ENCODE data around the gene VKORC1L1.
"Not testable (repeated sequence)": the region's sequence is repeated elsewhere in the genome, so short reads cannot be mapped to it uniquely, and the experiment has no call there.

VKORC1L1 gene

DNA sequence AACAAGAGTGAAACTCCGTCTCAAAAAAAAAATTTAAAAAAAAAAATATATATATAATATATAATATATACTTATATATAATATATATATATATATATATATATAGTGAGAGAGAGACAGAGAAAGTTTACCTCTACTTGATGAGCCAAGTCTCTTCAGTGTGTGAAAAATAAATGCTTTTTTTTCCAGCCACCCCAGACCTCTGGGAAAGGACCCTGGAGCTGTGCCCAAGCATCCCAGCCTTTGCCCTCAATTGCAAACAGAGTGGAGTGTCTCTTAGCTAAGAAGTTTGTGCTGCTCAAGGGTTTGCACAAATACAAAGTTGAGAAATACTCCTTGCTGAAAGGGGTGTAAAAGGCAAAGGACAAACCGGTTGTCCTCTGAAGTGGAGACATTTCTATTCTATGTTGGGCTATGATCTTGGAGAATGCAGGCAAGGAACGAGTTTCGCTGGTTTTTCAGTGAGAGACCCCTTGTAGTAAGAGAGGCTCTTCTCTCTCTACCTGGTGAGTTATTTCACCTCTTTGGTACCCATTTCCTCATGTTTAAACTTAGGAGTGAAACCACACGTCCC, 15.5 kb upstream of the VKORC1L1 start:
- not testable (repeated sequence) for H3K27ac ChIP-seq (ENCODE audit: low read length); H3K79me2 ChIP-seq (ENCODE audit: low read length)

DNA sequence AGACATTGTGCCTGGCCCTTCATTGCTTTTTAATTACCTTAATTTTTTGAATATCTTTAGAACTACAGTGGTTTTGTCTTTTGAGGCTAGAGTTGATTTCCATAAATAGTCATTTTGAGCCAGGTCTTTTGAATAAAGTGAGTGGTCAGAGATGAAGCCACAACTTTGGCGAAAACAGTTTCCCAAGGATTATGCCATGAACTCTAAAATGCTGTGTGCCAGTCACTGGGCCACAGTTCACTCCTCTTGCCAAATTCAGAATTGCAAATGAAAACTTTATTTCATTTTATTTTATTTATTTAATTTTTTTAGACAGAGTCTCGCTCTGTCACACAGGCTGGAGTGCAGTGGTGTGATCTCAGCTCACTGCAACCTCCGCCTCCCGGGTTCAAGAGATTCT, 14.2 kb upstream of the VKORC1L1 start:
- H3K27ac ChIP-seq (ENCODE audit: low read length); H3K79me2 ChIP-seq (ENCODE audit: low read length); H2AFZ ChIP-seq (ENCODE audit: low read length); H3F3A ChIP-seq (ENCODE audit: insufficient read depth, low read length); H3K9me2 ChIP-seq (replicated peaks; ENCODE audit: insufficient read depth, low read length); H3K36me3 ChIP-seq (replicated peaks; ENCODE audit: insufficient read depth, low read length); H3K9me3 ChIP-seq (replicated peaks; ENCODE audit: insufficient read depth, low read length); H4K20me1 ChIP-seq (ENCODE audit: insufficient read depth, low read length); H3K4me2 ChIP-seq (ENCODE audit: low read depth, low read length); H3K4me3 ChIP-seq (ENCODE audit: low read length); H3K9ac ChIP-seq (ENCODE audit: low read length); H3K27me3 ChIP-seq (replicated peaks; ENCODE audit: insufficient read depth, low read length); H3K4me1 ChIP-seq (ENCODE audit: low read length); DNase-seq: not testable (repeated sequence)

More for the DNA sequence above, 15.5 kb upstream of the VKORC1L1 start:
- H3K9me2 ChIP-seq (replicated peaks; ENCODE audit: insufficient read depth, low read length); H2AFZ ChIP-seq (ENCODE audit: low read length); H3F3A ChIP-seq (ENCODE audit: insufficient read depth, low read length); H3K36me3 ChIP-seq (replicated peaks; ENCODE audit: insufficient read depth, low read length); H3K4me2 ChIP-seq (ENCODE audit: low read depth, low read length); H4K20me1 ChIP-seq (ENCODE audit: insufficient read depth, low read length); H3K4me3 ChIP-seq (ENCODE audit: low read length); H3K9me3 ChIP-seq (replicated peaks; ENCODE audit: insufficient read depth, low read length); H3K4me1 ChIP-seq (ENCODE audit: low read length); H3K27me3 ChIP-seq (replicated peaks; ENCODE audit: insufficient read depth, low read length); H3K9ac ChIP-seq (ENCODE audit: low read length); DNase-seq: not testable (repeated sequence)

DNA sequence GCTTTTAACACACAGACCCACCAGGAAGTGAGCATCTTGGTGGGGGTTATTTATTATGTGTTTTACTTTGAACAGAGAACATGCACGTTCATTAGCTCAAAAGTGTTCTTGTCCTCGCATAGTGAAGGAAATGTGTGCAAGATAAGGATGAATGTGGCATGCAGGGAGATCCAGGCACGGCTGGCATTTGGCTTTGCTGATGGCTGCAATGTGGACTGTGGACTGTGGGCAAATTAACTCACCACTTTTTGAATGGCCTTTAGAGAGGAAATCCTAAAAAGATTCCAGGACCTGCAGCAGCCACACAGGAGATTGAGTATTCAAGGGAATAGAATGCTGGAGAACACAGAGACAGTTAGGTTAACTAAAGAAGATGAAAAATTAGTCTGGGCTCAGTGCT, 6.6 kb upstream of the VKORC1L1 start:
- H3K9ac ChIP-seq (ENCODE audit: low read length); H3K9me2 ChIP-seq (replicated peaks; ENCODE audit: insufficient read depth, low read length); H3K27me3 ChIP-seq (replicated peaks; ENCODE audit: insufficient read depth, low read length); H2AFZ ChIP-seq (ENCODE audit: low read length); H3K4me2 ChIP-seq (ENCODE audit: low read depth, low read length); H3K9me3 ChIP-seq (replicated peaks; ENCODE audit: insufficient read depth, low read length); H3K36me3 ChIP-seq (replicated peaks; ENCODE audit: insufficient read depth, low read length); H4K20me1 ChIP-seq (ENCODE audit: insufficient read depth, low read length); H3K4me1 ChIP-seq (ENCODE audit: low read length); DNase-seq; H3K27ac ChIP-seq (ENCODE audit: low read length); H3F3A ChIP-seq (ENCODE audit: insufficient read depth, low read length); H3K4me3 ChIP-seq (ENCODE audit: low read length); H3K79me2 ChIP-seq (ENCODE audit: low read length): not testable (repeated sequence)

GRCh38 chr7:65867681-65868080, 5.2 kb upstream of the VKORC1L1 start:
- H3F3A ChIP-seq (ENCODE audit: insufficient read depth, low read length); H3K27ac ChIP-seq (ENCODE audit: low read length); H3K4me2 ChIP-seq (ENCODE audit: low read depth, low read length); H4K20me1 ChIP-seq (ENCODE audit: insufficient read depth, low read length); H3K9ac ChIP-seq (ENCODE audit: low read length); H2AFZ ChIP-seq (ENCODE audit: low read length); H3K9me2 ChIP-seq (replicated peaks; ENCODE audit: insufficient read depth, low read length); DNase-seq; H3K4me3 ChIP-seq (ENCODE audit: low read length); H3K36me3 ChIP-seq (replicated peaks; ENCODE audit: insufficient read depth, low read length); H3K9me3 ChIP-seq (replicated peaks; ENCODE audit: insufficient read depth, low read length); H3K79me2 ChIP-seq (ENCODE audit: low read length); H3K27me3 ChIP-seq (replicated peaks; ENCODE audit: insufficient read depth, low read length); H3K4me1 ChIP-seq (ENCODE audit: low read length): not testable (repeated sequence)

DNA sequence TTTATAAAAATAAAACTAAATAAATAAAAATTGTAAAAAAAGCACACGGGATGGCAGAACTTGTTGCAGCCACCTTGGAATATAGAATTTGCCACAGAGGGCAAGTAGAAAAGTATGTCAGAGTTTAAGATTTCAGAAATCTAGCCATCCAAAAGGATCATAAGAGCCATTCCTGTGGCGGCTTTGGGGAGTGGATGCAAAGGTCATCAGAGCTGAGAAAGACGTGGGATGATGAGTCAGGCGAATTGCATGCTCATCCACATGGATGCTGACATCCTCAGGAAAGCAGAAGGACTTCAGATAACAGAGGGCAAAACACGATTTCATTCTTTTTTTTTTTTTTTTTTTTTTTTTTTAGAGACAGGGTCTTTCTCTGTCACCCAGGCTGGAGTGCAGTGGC, 3.6 kb upstream of the VKORC1L1 start:
- DNase-seq; H3K27ac ChIP-seq (ENCODE audit: low read length); H3K4me2 ChIP-seq (ENCODE audit: low read depth, low read length): not testable (repeated sequence)

GRCh38 chr7:65871451-65871850, 1.4 kb upstream of the VKORC1L1 start:
- H3K36me3 ChIP-seq (replicated peaks; ENCODE audit: insufficient read depth, low read length); H3K27me3 ChIP-seq (replicated peaks; ENCODE audit: insufficient read depth, low read length); H2AFZ ChIP-seq (ENCODE audit: low read length); H3K9me2 ChIP-seq (replicated peaks; ENCODE audit: insufficient read depth, low read length); H3K9ac ChIP-seq (ENCODE audit: low read length); H4K20me1 ChIP-seq (ENCODE audit: insufficient read depth, low read length); H3K4me3 ChIP-seq (ENCODE audit: low read length); H3F3A ChIP-seq (ENCODE audit: insufficient read depth, low read length); H3K4me2 ChIP-seq (ENCODE audit: low read depth, low read length); H3K4me1 ChIP-seq (ENCODE audit: low read length); H3K9me3 ChIP-seq (replicated peaks; ENCODE audit: insufficient read depth, low read length): not testable (repeated sequence)
- Histone ChIP-seq H3K79me2 (ENCODE audit: low read length) (peaks cover 26% of the 10 kb centered on the region), H3K27ac (ENCODE audit: low read length) (peak overlapping the region; percentile 53; the same call in 1 of the 2 replicates)
- DNase-seq: peak; percentile 33

More for the DNA sequence above, 3.6 kb upstream of the VKORC1L1 start:
- H3K36me3 ChIP-seq (replicated peaks; ENCODE audit: insufficient read depth, low read length); H3K79me2 ChIP-seq (ENCODE audit: low read length); H3F3A ChIP-seq (ENCODE audit: insufficient read depth, low read length); H3K4me3 ChIP-seq (ENCODE audit: low read length); H3K27me3 ChIP-seq (replicated peaks; ENCODE audit: insufficient read depth, low read length); H2AFZ ChIP-seq (ENCODE audit: low read length); H3K9ac ChIP-seq (ENCODE audit: low read length); H3K4me1 ChIP-seq (ENCODE audit: low read length); H4K20me1 ChIP-seq (ENCODE audit: insufficient read depth, low read length); H3K9me2 ChIP-seq (replicated peaks; ENCODE audit: insufficient read depth, low read length); H3K9me3 ChIP-seq (replicated peaks; ENCODE audit: insufficient read depth, low read length): not testable (repeated sequence)

- H3K79me2 ChIP-seq (ENCODE audit: low read length): peaks cover 43% of the 10 kb centered on the region
- H3K27me3 ChIP-seq (replicated peaks; ENCODE audit: insufficient read depth, low read length); H3K9me3 ChIP-seq (replicated peaks; ENCODE audit: insufficient read depth, low read length); H3K36me3 ChIP-seq (replicated peaks; ENCODE audit: insufficient read depth, low read length); H3K9me2 ChIP-seq (replicated peaks; ENCODE audit: insufficient read depth, low read length); H2AFZ ChIP-seq (ENCODE audit: low read length); H4K20me1 ChIP-seq (ENCODE audit: insufficient read depth, low read length); H3K4me1 ChIP-seq (ENCODE audit: low read length); H3F3A ChIP-seq (ENCODE audit: insufficient read depth, low read length): not testable (repeated sequence)
- H3K27ac ChIP-seq (ENCODE audit: low read length): peak overlapping the region; percentile 52; the same call in 1 of the 2 replicates
- peak; percentile 26 for DNase-seq
- peak overlapping the region; percentile 76 for H3K4me3 ChIP-seq (ENCODE audit: low read length)
- H3K9ac ChIP-seq (ENCODE audit: low read length): peak overlapping the region; percentile 77
- peak overlapping the region; percentile 73 for H3K4me2 ChIP-seq (ENCODE audit: low read depth, low read length)
Measured at GRCh38 chr7:65873582-65874193, 814 bp downstream of the VKORC1L1 start.

- not testable (repeated sequence) for H3K27ac ChIP-seq (ENCODE audit: low read length); H4K20me1 ChIP-seq (ENCODE audit: insufficient read depth, low read length); H3K4me2 ChIP-seq (ENCODE audit: low read depth, low read length); H3K4me1 ChIP-seq (ENCODE audit: low read length); H2AFZ ChIP-seq (ENCODE audit: low read length); H3K27me3 ChIP-seq (replicated peaks; ENCODE audit: insufficient read depth, low read length); H3K9me3 ChIP-seq (replicated peaks; ENCODE audit: insufficient read depth, low read length); H3F3A ChIP-seq (ENCODE audit: insufficient read depth, low read length); H3K36me3 ChIP-seq (replicated peaks; ENCODE audit: insufficient read depth, low read length); H3K9me2 ChIP-seq (replicated peaks; ENCODE audit: insufficient read depth, low read length); H3K9ac ChIP-seq (ENCODE audit: low read length); H3K4me3 ChIP-seq (ENCODE audit: low read length); DNase-seq
- peaks cover 59% of the 10 kb centered on the region for H3K79me2 ChIP-seq (ENCODE audit: low read length)
Measured at GRCh38 chr7:65875715-65876114, 2.8 kb downstream of the VKORC1L1 start.

Measured in MM.1S (cell line).